DOHH2 (cell line): ENCODE measurements around the gene CENPP.

Source experiments
- H3F3A ChIP-seq: fragments of 200-600 bp; sonication (generic), shearing (Covaris generic); 2 replicates; pipeline ENCODE4 v1.6.0; 2016; ENCODE audit warnings: antibody characterized with exemption, mild to moderate bottlenecking; ENCODE audit not compliant: control insufficient read depth, insufficient read depth
- H3K27ac ChIP-seq: fragments of 200-600 bp; sonication (generic); 2 replicates; pipeline ENCODE4 v1.5.1; 2014; ENCODE audit warnings: low read depth, mild to moderate bottlenecking, low read length, moderate library complexity
- H3K27me3 ChIP-seq: fragments of 200-600 bp; sonication (generic); 2 replicates; pipeline ENCODE4 v1.6.1; 2014; ENCODE audit warnings: mild to moderate bottlenecking, low read length, mixed read lengths; ENCODE audit not compliant: control insufficient read depth
- H3K36me3 ChIP-seq: fragments of 200-600 bp; sonication (generic); 2 replicates; pipeline ENCODE4 v1.6.1; 2014; ENCODE audit warnings: mild to moderate bottlenecking, low read length, moderate library complexity, mixed read lengths; ENCODE audit not compliant: control insufficient read depth
- H3K4me1 ChIP-seq: fragments of 200-600 bp; sonication (generic); 2 replicates; pipeline ENCODE4 v1.6.1; 2014; ENCODE audit warnings: mild to moderate bottlenecking, low read length, mixed read lengths; ENCODE audit not compliant: control insufficient read depth
- H3K4me2 ChIP-seq: fragments of 200-600 bp; sonication (generic); 2 replicates; pipeline ENCODE4 v1.6.0; 2014; ENCODE audit warnings: mild to moderate bottlenecking, low read length, moderate library complexity
- H3K4me3 ChIP-seq: fragments of 200-600 bp; sonication (generic); 2 replicates; pipeline ENCODE4 v1.5.1; 2014; ENCODE audit warnings: mild to moderate bottlenecking, low read length, mixed read lengths
- H3K79me2 ChIP-seq: fragments of 200-600 bp; sonication (generic); 2 replicates; pipeline ENCODE4 v1.6.1; 2014; ENCODE audit warnings: mild to moderate bottlenecking, low read length, mixed read lengths; ENCODE audit not compliant: control insufficient read depth
- H3K9me2 ChIP-seq: fragments of 200-600 bp; sonication (generic); replicated peaks from 2 replicates; pipeline ENCODE4 v1.6.1; 2014; ENCODE audit warnings: mild to moderate bottlenecking, low read length, mixed read lengths; ENCODE audit not compliant: control insufficient read depth
- H3K9me3 ChIP-seq: fragments of 200-600 bp; sonication (generic); 2 replicates; pipeline ENCODE4 v1.6.1; 2014; ENCODE audit warnings: antibody characterized with exemption, low read length, mixed read lengths; ENCODE audit not compliant: control insufficient read depth, insufficient read depth
- H4K20me1 ChIP-seq: fragments of 200-600 bp; sonication (generic); 2 replicates; pipeline ENCODE4 v1.6.0; 2014; ENCODE audit warnings: low read depth, mild to moderate bottlenecking, antibody characterized with exemption, low read length, moderate library complexity; ENCODE audit not compliant: control insufficient read depth, insufficient read depth
- CTCF ChIP-seq: fragments of 200-600 bp; sonication (generic); IDR thresholded peaks from one replicate; pipeline ENCODE4 v1.5.1; 2014; ENCODE audit warnings: antibody characterized with exemption, mild to moderate bottlenecking, low read depth, low read length; ENCODE audit not compliant: poor library complexity, severe bottlenecking
- EZH2phosphoT487 ChIP-seq: fragments of 200-600 bp; sonication (generic); IDR thresholded peaks from 2 replicates; pipeline ENCODE4 v1.6.1; 2017; ENCODE audit warnings: borderline replicate concordance, mild to moderate bottlenecking, antibody characterized with exemption, low read length, moderate library complexity, mixed read lengths

CENPP gene

GRCh38 chr9:92638621-92639101, 312.9 kb downstream of the CENPP start:
- Histone ChIP-seq H3F3A (no peaks in the 10 kb centered on the region), H3K4me1 (no peaks in the 10 kb centered on the region), H3K27me3 (no peaks in the 10 kb centered on the region), H3K4me2 (no peak overlapping the region), H3K27ac (no peak overlapping the region), H3K79me2 (no peaks in the 10 kb centered on the region), H4K20me1 (no peaks in the 10 kb centered on the region), H3K9me2 (no peaks in the 10 kb centered on the region), H3K4me3 (no peak overlapping the region), H3K9me3 (no peaks in the 10 kb centered on the region), H3K36me3 (peaks cover 66% of the 10 kb centered on the region)
- no peak for TF ChIP-seq CTCF
- TF ChIP-seq EZH2phosphoT487: no peak

DNA sequence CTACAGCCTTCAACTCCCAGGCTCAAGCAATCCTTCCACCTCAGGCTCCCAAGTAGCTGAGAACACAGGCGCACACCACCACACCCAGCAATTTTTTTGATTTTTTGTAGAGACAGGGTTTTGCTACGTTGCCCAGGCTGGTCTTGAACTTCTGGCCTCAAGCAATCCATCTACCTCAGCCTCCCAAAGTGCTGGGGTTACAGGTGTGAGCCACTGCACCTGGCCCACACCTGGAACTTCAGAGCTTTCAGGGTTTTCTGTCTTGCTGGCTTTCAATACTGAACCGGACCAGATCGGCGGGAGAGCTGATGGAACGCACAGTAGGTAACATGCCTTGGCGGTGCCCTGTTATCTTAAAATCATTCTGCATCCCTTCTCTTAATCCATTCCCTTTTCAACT, 313.4 kb downstream of the CENPP start:
- no peak overlapping the region for H3K4me3 ChIP-seq
- no peaks in the 10 kb centered on the region for H3K4me1 ChIP-seq
- H3K79me2 ChIP-seq: no peaks in the 10 kb centered on the region
- H4K20me1 ChIP-seq: no peaks in the 10 kb centered on the region
- no peak overlapping the region for H3K27ac ChIP-seq
- no peaks in the 10 kb centered on the region for H3K27me3 ChIP-seq
- H3K9me3 ChIP-seq: no peaks in the 10 kb centered on the region
- H3K36me3 ChIP-seq: peaks cover 66% of the 10 kb centered on the region
- no peak overlapping the region for H3K4me2 ChIP-seq
- no peak for TF ChIP-seq CTCF
- TF ChIP-seq EZH2phosphoT487: no peak
- no peaks in the 10 kb centered on the region for H3K9me2 ChIP-seq
- H3F3A ChIP-seq: no peaks in the 10 kb centered on the region

DNA sequence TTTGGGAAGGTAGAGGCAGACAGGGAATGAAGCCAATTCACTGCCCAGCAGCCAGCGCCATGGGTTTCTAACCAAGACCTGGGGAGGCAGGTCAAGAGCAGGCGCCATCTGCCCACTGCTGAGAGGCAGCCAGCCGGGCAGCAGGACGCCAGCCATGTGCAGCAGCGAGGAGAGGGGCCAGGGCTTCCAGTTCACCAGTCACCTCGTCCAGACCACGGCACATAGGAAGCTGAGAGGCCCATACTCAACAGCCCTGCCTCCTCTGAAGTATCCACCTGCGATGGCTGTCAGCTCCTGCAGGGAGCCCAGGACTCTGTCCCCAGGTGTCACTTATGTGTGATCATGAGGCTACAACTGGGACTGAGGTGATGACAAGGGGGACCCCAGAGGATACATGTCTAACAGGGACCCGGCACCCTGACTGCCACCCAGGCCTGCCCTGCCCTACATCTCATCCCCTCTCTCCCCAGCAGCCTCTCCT, 314.1 kb downstream of the CENPP start:
- Histone ChIP-seq H3K9me2 (no peaks in the 10 kb centered on the region), H4K20me1 (no peaks in the 10 kb centered on the region), H3K36me3 (peaks cover 62% of the 10 kb centered on the region), H3K4me2 (no peak overlapping the region), H3K9me3 (no peaks in the 10 kb centered on the region), H3K4me3 (no peak overlapping the region), H3K27me3 (no peaks in the 10 kb centered on the region), H3K79me2 (no peaks in the 10 kb centered on the region), H3K27ac (no peak overlapping the region), H3K4me1 (no peaks in the 10 kb centered on the region), H3F3A (no peaks in the 10 kb centered on the region)
- no peak for TF ChIP-seq CTCF
